GM12875 (cell line): ENCODE data around the gene CAPN10.
A peak's percentile ranks its signal among the peaks of the same experiment; 100 is the strongest.

ENCODE experiments used
- H3K4me3 ChIP-seq: one replicate; pipeline ENCODE4 v1.5.1; 2011; ENCODE audit warnings: low read depth, low read length, control low read depth
- TF ChIP-seq, protein P1 (sequence below): IDR thresholded peaks from 2 replicates; pipeline ENCODE4 v1.5.1; 2011; ENCODE audit warnings: low read depth, mild to moderate bottlenecking, control low read depth, inconsistent platforms, low read length, moderate library complexity, borderline replicate concordance; ENCODE audit not compliant: insufficient read depth

The CAPN10 gene

DNA sequence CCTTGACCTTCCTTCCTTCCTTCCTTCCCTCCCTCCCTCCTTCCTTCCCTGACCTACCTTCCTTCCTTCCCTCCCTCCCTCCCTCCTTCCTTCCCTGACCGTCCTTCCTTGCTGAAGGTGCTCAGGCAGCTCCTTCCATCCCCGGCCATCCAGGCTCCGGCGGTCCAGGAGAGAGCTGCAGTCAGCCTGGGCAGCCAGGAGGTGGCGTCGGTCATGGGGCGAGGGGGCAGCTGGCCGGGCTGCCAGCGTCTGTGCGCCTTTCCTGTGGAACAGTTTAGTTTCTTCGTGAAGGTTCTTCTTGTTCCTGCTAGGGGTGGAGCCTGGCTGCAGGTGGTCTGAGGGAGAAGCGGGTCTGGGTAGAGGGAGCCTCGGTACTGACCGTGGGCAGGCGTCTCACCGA lies 54.4 kb downstream of the CAPN10 start:
- TF ChIP-seq, protein P1, sequence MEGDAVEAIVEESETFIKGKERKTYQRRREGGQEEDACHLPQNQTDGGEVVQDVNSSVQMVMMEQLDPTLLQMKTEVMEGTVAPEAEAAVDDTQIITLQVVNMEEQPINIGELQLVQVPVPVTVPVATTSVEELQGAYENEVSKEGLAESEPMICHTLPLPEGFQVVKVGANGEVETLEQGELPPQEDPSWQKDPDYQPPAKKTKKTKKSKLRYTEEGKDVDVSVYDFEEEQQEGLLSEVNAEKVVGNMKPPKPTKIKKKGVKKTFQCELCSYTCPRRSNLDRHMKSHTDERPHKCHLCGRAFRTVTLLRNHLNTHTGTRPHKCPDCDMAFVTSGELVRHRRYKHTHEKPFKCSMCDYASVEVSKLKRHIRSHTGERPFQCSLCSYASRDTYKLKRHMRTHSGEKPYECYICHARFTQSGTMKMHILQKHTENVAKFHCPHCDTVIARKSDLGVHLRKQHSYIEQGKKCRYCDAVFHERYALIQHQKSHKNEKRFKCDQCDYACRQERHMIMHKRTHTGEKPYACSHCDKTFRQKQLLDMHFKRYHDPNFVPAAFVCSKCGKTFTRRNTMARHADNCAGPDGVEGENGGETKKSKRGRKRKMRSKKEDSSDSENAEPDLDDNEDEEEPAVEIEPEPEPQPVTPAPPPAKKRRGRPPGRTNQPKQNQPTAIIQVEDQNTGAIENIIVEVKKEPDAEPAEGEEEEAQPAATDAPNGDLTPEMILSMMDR, result peak; percentile 24; the same call in 1 of the 2 replicates
- H3K4me3 ChIP-seq, result no peak overlapping the region

DNA sequence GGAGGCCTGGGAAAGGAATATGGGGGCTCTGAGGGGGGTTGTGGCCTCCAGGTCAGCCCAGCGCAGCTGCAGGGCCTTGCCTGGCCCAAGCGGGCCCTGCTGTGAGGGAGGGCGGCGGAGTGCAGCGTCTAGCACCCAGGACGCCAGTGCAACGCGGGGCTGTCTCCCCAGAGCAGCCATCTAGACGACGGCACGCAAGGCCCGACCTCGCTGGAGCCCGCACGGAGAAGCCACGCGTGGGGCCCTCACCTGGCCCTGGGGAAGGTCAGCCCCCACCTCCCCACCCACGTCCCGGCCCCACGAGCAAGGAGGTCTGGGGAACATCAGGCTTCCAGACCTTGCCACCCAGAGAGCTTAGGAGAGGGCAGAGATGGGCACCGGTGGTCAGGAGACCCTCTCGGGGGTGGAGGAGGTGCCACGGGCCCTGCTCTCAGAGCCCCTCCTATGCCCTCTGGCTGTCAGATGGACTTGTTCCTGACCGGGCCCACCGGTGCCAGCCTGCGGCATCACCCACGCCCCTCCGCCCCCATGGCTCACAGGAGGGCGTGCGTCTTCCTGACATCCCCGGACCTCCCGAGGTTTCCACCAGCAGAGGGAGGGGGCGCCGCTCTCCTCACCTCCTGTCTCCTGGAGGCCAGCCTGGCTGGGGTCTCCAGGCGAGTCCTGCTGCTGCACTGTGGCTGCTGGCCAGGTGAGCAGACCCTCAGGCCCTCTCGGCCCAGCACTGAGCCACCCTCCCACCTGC lies 55.7 kb downstream of the CAPN10 start:
- no peak overlapping the region for H3K4me3 ChIP-seq
- TF ChIP-seq, protein P1, result no peak

DNA sequence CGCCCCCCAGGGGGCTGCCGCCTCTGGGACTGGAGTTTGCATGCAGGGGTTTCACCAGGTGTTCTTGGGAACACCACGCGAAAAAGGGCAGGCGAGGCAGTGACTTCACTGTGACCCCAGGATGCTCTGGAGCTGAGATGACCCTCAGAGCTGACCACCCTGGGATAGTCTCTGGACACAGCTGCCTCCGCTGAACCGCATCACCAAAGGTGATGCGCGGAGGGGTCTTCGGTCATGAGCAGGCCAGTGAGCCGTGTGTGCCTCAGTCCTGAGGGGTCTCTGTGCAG lies 56.2 kb downstream of the CAPN10 start:
- no peak overlapping the region for H3K4me3 ChIP-seq
- TF ChIP-seq, protein P1, result no peak

DNA sequence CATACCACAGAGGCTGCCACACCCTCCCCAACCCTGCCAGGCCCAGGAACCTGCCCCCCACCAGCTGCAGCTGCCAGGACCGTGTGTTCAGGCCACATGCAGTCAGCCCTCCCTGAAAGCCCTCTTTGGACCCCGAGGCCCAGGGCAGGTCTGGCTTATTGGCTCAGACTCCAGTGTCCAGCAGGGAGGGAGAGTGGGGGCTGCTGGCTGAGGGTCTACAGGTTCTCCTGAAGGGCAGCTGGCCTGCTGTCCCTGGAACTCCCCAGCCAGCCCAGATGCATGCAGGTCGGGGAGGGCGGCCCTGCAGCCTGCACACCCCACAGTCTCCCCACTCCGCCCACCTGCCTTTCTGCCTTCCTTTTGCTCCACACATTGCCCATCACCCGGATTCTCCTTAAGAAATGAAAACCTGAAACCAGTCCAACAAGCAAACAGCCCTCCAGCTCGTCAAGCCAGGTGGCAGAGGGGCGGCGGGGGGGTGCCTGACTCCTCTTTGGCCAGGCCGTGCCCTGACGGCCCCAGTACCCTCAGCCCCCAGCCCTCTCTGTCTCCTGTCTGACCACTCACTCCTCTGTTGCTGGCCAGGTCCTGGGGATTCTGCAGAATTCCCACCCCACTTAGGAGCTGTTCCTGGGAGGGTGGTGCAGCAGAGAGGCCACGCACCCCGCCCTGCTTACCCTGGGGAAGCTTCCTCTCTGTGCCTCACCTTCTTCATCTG lies 56.7 kb downstream of the CAPN10 start:
- TF ChIP-seq, protein P1, result no peak
- no peak overlapping the region for H3K4me3 ChIP-seq

DNA sequence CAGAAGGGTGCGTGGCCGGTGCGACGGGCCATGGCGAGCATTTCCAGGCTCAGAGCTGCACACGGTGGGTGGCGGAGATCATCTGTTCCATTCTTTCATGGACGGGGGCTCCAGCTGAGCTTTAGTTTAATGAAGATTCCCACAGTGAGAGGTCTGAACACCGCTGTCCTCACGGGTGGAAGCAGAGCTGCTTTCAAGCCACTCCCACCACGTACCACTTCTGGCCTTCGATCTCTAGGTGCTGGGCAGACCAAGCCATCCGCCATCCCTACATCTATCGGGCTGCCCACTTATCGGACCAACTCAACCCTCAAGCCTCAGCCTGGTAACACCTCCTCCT lies 57.2 kb downstream of the CAPN10 start:
- TF ChIP-seq, protein P1, result no peak
- no peak overlapping the region for H3K4me3 ChIP-seq

DNA sequence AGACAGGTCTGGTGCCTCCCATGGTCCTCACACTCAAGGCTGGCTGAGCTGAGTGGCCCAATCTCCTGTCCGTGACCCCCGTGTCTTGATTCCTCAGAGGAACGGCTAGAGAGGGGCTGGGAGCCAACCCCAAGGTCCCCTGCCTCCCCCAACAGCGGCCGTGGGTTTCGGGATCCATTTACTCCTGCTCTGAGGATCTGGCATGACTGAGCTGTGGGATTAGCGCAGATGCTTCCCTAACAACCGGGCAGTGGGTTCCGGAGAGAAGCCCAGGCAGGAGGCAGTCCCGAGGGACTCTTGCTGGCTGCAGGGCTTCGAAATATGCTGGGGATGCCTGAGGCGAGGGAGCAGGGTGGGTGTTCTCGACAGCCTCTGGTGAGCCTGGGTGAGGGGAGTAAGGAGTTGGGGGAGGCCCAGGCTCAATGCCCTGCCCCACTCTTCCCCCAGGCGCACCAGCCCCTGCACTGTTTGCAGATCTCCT lies 57.7 kb downstream of the CAPN10 start:
- TF ChIP-seq, protein P1, result no peak
- no peak overlapping the region for H3K4me3 ChIP-seq

DNA sequence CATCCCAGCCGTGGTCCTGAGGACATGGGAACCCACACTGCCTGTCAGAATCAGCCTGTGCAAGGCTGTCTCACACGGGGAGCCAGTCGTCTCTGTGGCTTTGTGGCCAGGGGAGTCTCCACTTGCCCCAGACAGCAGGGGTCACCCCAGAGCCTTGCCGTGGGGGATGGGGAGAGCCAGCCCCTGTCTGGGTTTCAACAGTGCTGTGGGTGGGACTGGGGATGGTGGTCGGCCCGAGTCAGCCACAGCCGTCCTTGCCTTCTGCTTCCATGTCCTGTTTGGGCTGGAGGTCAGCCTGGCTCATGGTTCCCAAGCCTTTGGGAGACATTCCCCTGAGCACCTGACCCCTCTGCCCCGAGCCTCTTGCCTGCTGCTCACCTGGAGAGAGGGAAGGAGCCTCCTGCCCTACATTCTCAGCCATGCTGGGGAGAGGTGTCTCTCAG lies 58.3 kb downstream of the CAPN10 start:
- TF ChIP-seq, protein P1, result no peak

More for the DNA sequence above, 58.3 kb downstream of the CAPN10 start:
- no peak overlapping the region for H3K4me3 ChIP-seq
